H1 (cell line): ENCODE results near the gene DCDC2C.

Experiments
- CTCF ChIP-seq, 3 experiments: IDR thresholded peaks; 1 replicate in 2 of 3; 2 replicates in 1 of 3; pipeline versions ENCODE4 v1.5.1 to v1.6.1; 2011; ENCODE audit warnings: low read length in 3 of 3, mild to moderate bottlenecking in 3 of 3, inconsistent platforms in 2 of 3, low read depth in 1 of 3, moderate library complexity in 1 of 3; ENCODE audit not compliant: insufficient read depth in 1 of 3; ENCODE audit errors: control extremely low read depth in 1 of 3
- HDAC6 ChIP-seq: IDR thresholded peaks from one replicate; pipeline ENCODE4 v1.7.1; 2012; ENCODE audit warnings: low read depth, mild to moderate bottlenecking, inconsistent platforms, low read length, moderate library complexity
- POLR2A ChIP-seq, 2 experiments: IDR thresholded peaks; 1 replicate in 1 of 2; 2 replicates in 1 of 2; pipeline ENCODE4 v1.6.1; 2011; ENCODE audit warnings: low read depth in 2 of 2, low read length in 2 of 2, mild to moderate bottlenecking in 2 of 2; ENCODE audit errors: control extremely low read depth in 1 of 2
- TF ChIP-seq, protein P1 (sequence below): IDR thresholded peaks from 2 replicates; pipeline ENCODE4 v1.6.1; 2012; ENCODE audit warnings: inconsistent platforms

DNA sequence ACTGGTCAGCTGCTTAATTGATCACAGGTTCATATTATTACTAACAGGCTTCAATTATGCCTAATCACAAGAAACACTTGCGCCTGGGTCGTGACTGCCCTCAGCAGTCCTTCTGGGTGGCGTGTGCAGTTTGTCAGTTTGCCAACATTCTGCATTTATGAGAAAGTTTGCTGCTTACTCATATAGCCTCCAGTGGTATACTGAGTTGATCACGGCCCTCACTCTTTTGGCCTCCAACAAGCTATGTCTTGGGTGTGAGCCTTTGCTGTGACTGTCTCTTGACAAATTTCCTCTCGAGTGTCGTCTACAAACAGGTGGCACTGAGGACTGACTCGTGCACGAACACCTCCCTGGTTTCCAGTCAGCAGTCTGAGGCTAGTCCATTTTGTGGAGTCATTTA, 27.3 kb downstream of the DCDC2C start:
- TF ChIP-seq POLR2A (IDR thresholded peaks at IDR 0.05; ENCODE audit: control extremely low read depth in 1 of 2, low read depth in 2 of 2, low read length in 2 of 2) (no peak), HDAC6 (no peak), CTCF (IDR thresholded peaks at IDR 0.05; ENCODE audit: control extremely low read depth in 1 of 3, insufficient read depth in 1 of 3, low read depth in 1 of 3, low read length in 3 of 3) (no peak)
- TF ChIP-seq, protein P1, sequence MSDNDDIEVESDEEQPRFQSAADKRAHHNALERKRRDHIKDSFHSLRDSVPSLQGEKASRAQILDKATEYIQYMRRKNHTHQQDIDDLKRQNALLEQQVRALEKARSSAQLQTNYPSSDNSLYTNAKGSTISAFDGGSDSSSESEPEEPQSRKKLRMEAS: no peak
